Fibroblast of pulmonary artery (primary cell): Measurements from ENCODE around the gene DFFB.

Experiments
- DNase-seq: peaks from one replicate; pipeline ENCODE4 v3.0.0-alpha.2; 2010; ENCODE audit warnings: low read depth
- H3K4me3 ChIP-seq: replicated peaks from 2 replicates; pipeline ENCODE4 v1.5.1; 2011; ENCODE audit warnings: low read depth, mild to moderate bottlenecking, control low read depth, low read length, moderate library complexity
- TF ChIP-seq, protein P1 (sequence below): IDR thresholded peaks from 2 replicates; pipeline ENCODE4 v1.5.1; 2011; ENCODE audit warnings: mild to moderate bottlenecking, control low read depth, low read length, inconsistent platforms; ENCODE audit errors: missing control alignments

DFFB gene

DNA sequence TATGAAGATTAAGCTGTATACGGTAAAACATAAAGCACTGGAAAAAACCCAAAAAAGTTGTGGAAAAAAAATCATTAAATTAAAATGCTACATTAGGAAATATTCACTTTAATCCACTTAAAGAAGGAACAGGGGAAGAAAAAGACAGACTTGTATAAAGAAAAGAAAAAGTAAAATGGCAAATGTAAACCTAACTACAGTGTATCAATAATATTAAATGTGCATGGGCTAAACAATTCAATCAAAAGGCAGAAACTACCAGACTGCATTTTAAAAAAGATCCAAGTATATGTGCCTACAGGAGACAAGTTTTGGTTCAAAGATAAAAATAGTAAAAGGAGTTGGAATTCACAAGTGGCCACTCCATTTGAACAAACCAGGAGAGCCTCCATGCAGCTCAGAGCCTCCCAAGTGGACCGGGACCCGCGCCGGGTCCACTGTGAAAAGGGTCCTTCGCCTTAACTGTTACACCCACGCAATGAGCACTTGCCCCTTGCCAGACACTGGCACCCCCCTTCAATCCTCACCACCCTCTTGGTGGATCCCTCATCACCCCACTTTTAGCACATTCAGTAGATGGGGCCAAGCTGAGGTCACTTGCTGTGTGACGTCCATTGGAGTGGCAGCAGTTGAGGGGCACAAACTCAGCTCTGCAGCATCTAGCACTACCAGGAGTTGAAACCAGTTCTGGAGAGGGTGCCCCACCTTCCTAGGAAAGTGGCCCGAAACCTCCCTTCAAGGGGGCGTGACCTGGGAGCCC is 41.9 kb downstream of the DFFB start:
- H3K4me3 ChIP-seq, result peak overlapping the region; percentile 91
- TF ChIP-seq, protein P1, sequence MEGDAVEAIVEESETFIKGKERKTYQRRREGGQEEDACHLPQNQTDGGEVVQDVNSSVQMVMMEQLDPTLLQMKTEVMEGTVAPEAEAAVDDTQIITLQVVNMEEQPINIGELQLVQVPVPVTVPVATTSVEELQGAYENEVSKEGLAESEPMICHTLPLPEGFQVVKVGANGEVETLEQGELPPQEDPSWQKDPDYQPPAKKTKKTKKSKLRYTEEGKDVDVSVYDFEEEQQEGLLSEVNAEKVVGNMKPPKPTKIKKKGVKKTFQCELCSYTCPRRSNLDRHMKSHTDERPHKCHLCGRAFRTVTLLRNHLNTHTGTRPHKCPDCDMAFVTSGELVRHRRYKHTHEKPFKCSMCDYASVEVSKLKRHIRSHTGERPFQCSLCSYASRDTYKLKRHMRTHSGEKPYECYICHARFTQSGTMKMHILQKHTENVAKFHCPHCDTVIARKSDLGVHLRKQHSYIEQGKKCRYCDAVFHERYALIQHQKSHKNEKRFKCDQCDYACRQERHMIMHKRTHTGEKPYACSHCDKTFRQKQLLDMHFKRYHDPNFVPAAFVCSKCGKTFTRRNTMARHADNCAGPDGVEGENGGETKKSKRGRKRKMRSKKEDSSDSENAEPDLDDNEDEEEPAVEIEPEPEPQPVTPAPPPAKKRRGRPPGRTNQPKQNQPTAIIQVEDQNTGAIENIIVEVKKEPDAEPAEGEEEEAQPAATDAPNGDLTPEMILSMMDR, result no peak

DNA sequence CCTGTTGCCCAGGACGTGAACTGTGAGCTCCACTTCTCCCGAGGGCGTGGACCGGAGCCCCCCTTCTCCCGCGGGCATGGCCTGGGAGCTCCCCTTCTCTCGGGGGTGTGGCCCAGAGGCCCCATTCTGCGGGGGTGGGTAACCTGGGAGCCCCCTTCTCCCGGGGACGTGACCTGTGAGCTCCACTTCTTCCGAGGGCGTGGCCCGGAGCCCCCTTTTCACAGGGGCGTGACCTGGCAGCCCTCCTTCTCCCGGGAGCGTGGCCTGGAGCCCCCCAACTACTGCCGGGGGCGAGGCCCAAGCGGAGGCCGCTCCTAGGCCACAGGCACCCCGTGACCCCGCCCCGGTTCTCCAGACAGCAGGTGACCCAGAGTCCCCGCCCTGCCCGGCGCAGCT is 42.5 kb downstream of the DFFB start:
- TF ChIP-seq, protein P1, result peak; percentile 6
- no peak for DNase-seq
- peak overlapping the region; percentile 91 for H3K4me3 ChIP-seq

More for the DNA sequence above, 41.9 kb downstream of the DFFB start:
- DNase-seq, result no peak

DNA sequence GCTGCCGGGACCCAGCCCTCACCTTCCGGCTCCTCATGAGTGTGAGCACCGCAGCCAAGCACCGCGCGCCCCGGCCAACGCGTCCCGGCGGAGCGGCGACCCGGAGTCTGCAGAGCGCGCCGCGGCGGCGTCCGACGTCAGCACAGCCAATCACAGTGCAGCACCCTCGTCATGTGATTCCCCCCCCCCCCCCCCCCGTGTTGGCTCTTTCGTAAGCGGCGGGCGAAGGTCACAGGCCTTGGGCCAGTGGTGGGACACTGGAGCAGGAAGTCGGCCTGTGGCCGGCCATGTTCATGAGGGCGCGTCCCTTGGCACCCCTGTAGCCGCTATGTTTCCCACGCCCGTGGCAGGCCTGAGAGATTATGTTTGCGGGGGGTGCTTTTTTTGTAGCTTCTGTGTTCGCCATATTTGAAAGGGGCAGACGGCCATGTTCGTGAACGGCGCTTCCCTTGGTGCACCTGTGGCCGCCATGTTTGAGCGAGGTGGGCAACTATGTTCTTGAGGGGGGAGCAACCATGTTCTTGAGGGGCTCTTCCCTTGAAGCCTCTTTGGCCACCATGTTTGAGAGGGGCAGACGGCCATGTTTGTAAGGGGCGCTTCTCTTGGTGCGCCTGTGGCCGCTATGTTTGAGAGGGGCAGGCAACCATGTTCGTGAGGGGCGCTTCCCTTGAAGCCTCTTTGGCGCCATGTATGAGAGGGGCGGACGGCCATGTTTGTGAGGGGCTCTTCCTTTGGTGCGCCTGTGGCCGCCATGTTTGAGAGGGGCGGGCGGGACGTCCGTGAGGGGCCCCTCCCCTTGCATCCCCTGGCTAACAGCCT is 43.1 kb downstream of the DFFB start, which contains the start of gene C1orf174:
C1orf174 (minus strand) TSS at position 123 of the 819 bp plus-strand sequence; CDS start at position 37, 86 bp downstream.
- DNase-seq, result peak; percentile 99
- TF ChIP-seq, protein P1, result no peak
- peak within 1 kb of the TSS; percentile 91 for H3K4me3 ChIP-seq

DNA sequence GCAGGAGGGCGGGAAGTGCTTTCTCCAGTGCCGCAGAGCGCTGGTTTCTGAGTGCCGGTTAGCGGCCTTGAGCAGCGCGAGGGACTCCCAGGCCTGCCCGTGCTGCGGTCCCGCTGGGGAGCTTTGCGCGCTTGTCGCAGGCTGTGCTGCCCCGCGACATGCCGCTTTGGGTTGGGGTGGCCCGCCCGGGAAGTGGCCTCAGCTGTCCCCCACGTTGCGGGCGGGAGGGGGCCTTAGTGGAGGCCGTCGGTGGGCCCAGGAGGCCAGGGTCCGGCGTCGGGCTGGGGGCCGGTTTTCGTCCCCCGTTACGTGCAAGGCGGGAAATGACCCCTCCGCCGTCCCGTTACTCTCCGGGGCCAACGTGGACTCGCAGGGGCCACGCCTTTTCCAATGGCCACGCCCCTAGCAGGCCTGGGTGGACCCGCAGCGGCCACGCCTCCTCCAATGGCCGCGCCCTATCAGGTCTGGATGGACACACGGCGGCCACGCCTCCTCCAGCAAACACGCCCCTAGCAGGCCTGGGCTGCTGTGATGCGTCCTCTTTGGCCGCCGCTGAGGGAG is 43.8 kb downstream of the DFFB start:
- TF ChIP-seq, protein P1, result no peak
- DNase-seq, result peak; percentile 97
- H3K4me3 ChIP-seq, result peak overlapping the region; percentile 91

DNA sequence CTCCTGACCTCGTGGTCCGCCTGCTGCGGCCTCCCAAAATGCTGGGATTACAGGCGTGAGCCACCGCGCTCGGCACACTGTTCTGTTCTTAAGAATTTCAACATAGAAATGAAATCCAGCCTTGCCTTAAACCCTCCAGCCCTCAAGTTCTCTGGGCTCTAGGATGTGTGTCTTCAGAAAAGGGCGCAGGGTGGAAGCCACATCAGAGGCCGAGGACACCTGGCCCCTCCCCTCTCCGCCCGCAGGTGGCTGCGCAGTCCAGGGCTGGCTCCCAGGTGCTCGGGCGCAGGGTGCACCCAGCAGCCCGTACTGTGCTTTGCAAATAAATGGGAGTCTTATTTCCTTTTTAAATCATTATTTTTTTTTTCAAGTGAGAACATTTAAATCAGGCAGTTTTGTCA is 44.8 kb downstream of the DFFB start:
- no peak overlapping the region for H3K4me3 ChIP-seq
- TF ChIP-seq, protein P1, result no peak
- no peak for DNase-seq

DNA sequence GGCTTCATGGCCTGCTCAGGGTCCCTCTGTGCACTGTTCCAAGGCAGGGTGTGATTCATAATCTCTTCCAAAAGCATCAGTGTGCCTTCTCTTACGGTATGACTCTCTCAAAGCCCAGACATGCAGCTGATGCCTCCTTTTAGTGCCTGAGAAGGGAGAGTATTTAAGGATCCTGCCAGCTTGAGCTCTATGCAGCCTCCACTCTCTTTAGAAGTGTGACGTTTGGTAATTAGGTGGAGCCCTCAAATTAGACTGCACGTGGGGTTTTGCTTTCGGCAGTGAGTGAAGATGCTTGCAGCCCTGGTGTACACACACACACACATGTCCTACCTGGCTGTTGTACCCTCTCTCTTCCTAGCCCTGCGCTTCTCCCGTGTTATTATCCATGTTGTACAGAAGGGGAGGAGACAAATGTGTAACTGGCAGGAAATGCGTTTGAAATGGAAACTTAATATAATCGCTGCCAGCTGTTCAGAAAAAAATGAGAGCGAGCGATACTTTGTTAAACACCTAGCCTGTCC is 45.4 kb downstream of the DFFB start:
- TF ChIP-seq, protein P1, result no peak
- no peak for DNase-seq
- H3K4me3 ChIP-seq, result no peak overlapping the region
